ENCODE results near the gene SS18L1.

DNA sequence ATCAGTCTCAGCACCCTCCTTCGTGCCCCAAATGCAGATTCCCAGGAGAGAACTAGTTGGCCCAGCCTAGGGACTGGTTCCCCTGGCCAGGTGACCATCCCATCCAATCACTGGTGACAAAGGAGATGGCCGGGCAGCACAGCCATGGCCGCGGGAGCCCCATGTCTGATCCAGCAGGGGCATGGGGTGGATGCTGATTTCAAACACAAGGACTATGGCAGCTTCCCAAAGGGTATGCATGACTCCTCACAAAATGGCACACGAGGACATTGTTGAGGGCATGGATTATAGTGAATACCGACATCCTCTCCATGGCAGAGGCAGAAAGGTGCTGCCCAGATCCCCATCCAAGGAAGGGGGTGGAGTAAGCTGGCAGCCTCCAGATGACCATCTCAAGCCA is 31.2 kb upstream of the SS18L1 start:
- TF ChIP-seq, protein P1, sequence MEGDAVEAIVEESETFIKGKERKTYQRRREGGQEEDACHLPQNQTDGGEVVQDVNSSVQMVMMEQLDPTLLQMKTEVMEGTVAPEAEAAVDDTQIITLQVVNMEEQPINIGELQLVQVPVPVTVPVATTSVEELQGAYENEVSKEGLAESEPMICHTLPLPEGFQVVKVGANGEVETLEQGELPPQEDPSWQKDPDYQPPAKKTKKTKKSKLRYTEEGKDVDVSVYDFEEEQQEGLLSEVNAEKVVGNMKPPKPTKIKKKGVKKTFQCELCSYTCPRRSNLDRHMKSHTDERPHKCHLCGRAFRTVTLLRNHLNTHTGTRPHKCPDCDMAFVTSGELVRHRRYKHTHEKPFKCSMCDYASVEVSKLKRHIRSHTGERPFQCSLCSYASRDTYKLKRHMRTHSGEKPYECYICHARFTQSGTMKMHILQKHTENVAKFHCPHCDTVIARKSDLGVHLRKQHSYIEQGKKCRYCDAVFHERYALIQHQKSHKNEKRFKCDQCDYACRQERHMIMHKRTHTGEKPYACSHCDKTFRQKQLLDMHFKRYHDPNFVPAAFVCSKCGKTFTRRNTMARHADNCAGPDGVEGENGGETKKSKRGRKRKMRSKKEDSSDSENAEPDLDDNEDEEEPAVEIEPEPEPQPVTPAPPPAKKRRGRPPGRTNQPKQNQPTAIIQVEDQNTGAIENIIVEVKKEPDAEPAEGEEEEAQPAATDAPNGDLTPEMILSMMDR (IDR thresholded peaks at IDR 0.05; ENCODE audit: insufficient read depth, low read length) = no peak
- TF ChIP-seq, protein P2, sequence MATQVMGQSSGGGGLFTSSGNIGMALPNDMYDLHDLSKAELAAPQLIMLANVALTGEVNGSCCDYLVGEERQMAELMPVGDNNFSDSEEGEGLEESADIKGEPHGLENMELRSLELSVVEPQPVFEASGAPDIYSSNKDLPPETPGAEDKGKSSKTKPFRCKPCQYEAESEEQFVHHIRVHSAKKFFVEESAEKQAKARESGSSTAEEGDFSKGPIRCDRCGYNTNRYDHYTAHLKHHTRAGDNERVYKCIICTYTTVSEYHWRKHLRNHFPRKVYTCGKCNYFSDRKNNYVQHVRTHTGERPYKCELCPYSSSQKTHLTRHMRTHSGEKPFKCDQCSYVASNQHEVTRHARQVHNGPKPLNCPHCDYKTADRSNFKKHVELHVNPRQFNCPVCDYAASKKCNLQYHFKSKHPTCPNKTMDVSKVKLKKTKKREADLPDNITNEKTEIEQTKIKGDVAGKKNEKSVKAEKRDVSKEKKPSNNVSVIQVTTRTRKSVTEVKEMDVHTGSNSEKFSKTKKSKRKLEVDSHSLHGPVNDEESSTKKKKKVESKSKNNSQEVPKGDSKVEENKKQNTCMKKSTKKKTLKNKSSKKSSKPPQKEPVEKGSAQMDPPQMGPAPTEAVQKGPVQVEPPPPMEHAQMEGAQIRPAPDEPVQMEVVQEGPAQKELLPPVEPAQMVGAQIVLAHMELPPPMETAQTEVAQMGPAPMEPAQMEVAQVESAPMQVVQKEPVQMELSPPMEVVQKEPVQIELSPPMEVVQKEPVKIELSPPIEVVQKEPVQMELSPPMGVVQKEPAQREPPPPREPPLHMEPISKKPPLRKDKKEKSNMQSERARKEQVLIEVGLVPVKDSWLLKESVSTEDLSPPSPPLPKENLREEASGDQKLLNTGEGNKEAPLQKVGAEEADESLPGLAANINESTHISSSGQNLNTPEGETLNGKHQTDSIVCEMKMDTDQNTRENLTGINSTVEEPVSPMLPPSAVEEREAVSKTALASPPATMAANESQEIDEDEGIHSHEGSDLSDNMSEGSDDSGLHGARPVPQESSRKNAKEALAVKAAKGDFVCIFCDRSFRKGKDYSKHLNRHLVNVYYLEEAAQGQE (IDR thresholded peaks at IDR 0.05; ENCODE audit: insufficient replicate concordance, low read depth) = no peak
- TF ChIP-seq POLR2AphosphoS5 (IDR thresholded peaks at IDR 0.05; ENCODE audit: low read depth) = no peak
- no peak for TF ChIP-seq SPI1 (IDR thresholded peaks at IDR 0.05; ENCODE audit: borderline replicate concordance, low read depth)
